CD14-positive monocyte (primary cell): ENCODE data around the gene ZFPM1. TPM values are rescaled to one million over a fixed set of nuclear protein-coding genes. Genes with fewer than 3 reads are reported as not detected.

Source experiments
- DNase-seq, 3 donors: peaks; one replicate each; pipeline ENCODE4 v3.0.0-alpha.2; 2011 to 2022
- H2AFZ ChIP-seq: 2 replicates; pipeline ENCODE4 v1.6.0; 2012; ENCODE audit warnings: mild to moderate bottlenecking, low read depth, low read length, inconsistent platforms; ENCODE audit not compliant: insufficient read depth, poor library complexity, severe bottlenecking
- H3K27ac ChIP-seq, 2 donors: 1 replicate in 1 of 2; 2 replicates in 1 of 2; pipeline ENCODE4 v1.5.1; 2012 to 2013; ENCODE audit warnings: low read length in 2 of 2, control low read depth in 1 of 2, inconsistent platforms in 1 of 2, low read depth in 1 of 2, mild to moderate bottlenecking in 1 of 2
- H3K27me3 ChIP-seq, 2 donors: one replicate each; pipeline versions ENCODE4 v1.6.0 to v1.6.1; 2011 to 2013; ENCODE audit warnings: low read length in 2 of 2; ENCODE audit not compliant: control insufficient read depth in 2 of 2, insufficient read depth in 2 of 2
- H3K36me3 ChIP-seq, 2 donors: replicated peaks in 1 of 2; 1 replicate in 1 of 2; 2 replicates in 1 of 2; pipeline versions ENCODE4 v1.5.1 to v1.6.1; 2012 to 2013; ENCODE audit warnings: low read length in 2 of 2, control low read depth in 1 of 2, inconsistent platforms in 1 of 2, mild to moderate bottlenecking in 1 of 2; ENCODE audit not compliant: insufficient read depth in 2 of 2, control insufficient read depth in 1 of 2
- H3K4me1 ChIP-seq, 2 donors: 1 replicate in 1 of 2; 2 replicates in 1 of 2; pipeline versions ENCODE4 v1.5.1 to v1.6.1; 2012 to 2013; ENCODE audit warnings: low read length in 2 of 2, control low read depth in 1 of 2, inconsistent platforms in 1 of 2, mild to moderate bottlenecking in 1 of 2, moderate library complexity in 1 of 2; ENCODE audit not compliant: insufficient read depth in 2 of 2, control insufficient read depth in 1 of 2
- H3K4me2 ChIP-seq: replicated peaks from 2 replicates; pipeline ENCODE3; 2012; ENCODE audit warnings: low read length, moderate library complexity, mild to moderate bottlenecking; ENCODE audit not compliant: poor library complexity, severe bottlenecking; ENCODE audit errors: extremely low read depth
- H3K4me3 ChIP-seq, 3 experiments: fragments of 200-600 bp in 1 of 3; sonication (generic) in 1 of 3; replicated peaks in 1 of 3; 1 replicate in 2 of 3; 2 replicates in 1 of 3; pipeline ENCODE4 v1.5.1; 2011 to 2013; ENCODE audit warnings: low read length in 3 of 3, mild to moderate bottlenecking in 3 of 3, control low read depth in 2 of 3, low read depth in 2 of 3, inconsistent platforms in 1 of 3, moderate library complexity in 1 of 3
- H3K79me2 ChIP-seq: 2 replicates; pipeline ENCODE4 v1.6.0; 2012; ENCODE audit warnings: mild to moderate bottlenecking, control low read depth, inconsistent platforms, low read length, moderate library complexity; ENCODE audit not compliant: insufficient read depth
- H3K9ac ChIP-seq: 2 replicates; pipeline ENCODE4 v1.6.0; 2017; ENCODE audit warnings: low read length, mild to moderate bottlenecking; ENCODE audit not compliant: insufficient read depth, poor library complexity, severe bottlenecking
- H3K9me3 ChIP-seq, 2 donors: replicated peaks in 1 of 2; 1 replicate in 1 of 2; 2 replicates in 1 of 2; pipeline versions ENCODE4 v1.5.1 to v1.6.1; 2012 to 2013; ENCODE audit warnings: low read length in 2 of 2, control low read depth in 1 of 2; ENCODE audit not compliant: control insufficient read depth in 1 of 2, insufficient read depth in 1 of 2
- H4K20me1 ChIP-seq: 2 replicates; pipeline ENCODE4 v1.6.0; 2012; ENCODE audit warnings: mild to moderate bottlenecking, low read length, control low read depth, moderate library complexity; ENCODE audit not compliant: insufficient read depth
- H3K27ac Mint-ChIP-seq, 7 donors: one replicate each; pipeline ENCODE4 v1.8.0; 2020; ENCODE audit warnings: mild to moderate bottlenecking in 7 of 7, mixed read lengths in 7 of 7, moderate library complexity in 6 of 7, inconsistent platforms in 2 of 7
- H3K27me3 Mint-ChIP-seq, 3 donors: one replicate each; pipeline ENCODE4 v1.8.0; 2021 to 2022; ENCODE audit warnings: low read depth in 3 of 3, mild to moderate bottlenecking in 3 of 3, mixed read lengths in 3 of 3, moderate library complexity in 3 of 3, inconsistent platforms in 1 of 3
- H3K36me3 Mint-ChIP-seq, 2 donors: one replicate each; pipeline ENCODE4 v1.8.0; 2020; ENCODE audit warnings: mixed read lengths in 2 of 2, inconsistent platforms in 1 of 2, mild to moderate bottlenecking in 1 of 2
- H3K4me1 Mint-ChIP-seq: one replicate; pipeline ENCODE4 v1.8.0; 2020; ENCODE audit warnings: mild to moderate bottlenecking, mixed read lengths
- H3K4me3 Mint-ChIP-seq, 2 donors: one replicate each; pipeline ENCODE4 v1.8.0; 2020; ENCODE audit warnings: mild to moderate bottlenecking in 2 of 2, mixed read lengths in 2 of 2, moderate library complexity in 1 of 2
- H3K9me3 Mint-ChIP-seq, 7 donors: one replicate each; pipeline ENCODE4 v1.8.0; 2020 to 2022; ENCODE audit warnings: mixed read lengths in 7 of 7, mild to moderate bottlenecking in 6 of 7, moderate library complexity in 6 of 7, inconsistent platforms in 2 of 7
- CTCF ChIP-seq: fragments of 200-600 bp; IDR thresholded peaks from one replicate; pipeline ENCODE4 v1.8.0; 2022; ENCODE audit warnings: antibody characterized with exemption, mild to moderate bottlenecking
- WGBS: methylation state at CpG from one replicate; pipeline ENCODE4 v1.1.5; 2013; ENCODE audit warnings: missing lambda C conversion rate; ENCODE audit not compliant: insufficient coverage; 5-methylcytosine and 5-hydroxymethylcytosine counted together
- intact Hi-C, 2 donors: fragments of 100-400 bp; cut with micrococcal nuclease; formaldehyde crosslinking; loops; one replicate each; pipeline versions ENCODE4 v1.15.0 to v1.15.1; 2023
- polyA plus RNA-seq, 3 donors: library from polyadenylated mRNA; depleted of rRNA in 1 of 3; unstranded in 2 of 3; stranded (reverse) in 1 of 3; fragments of 300-500 nt in 2 of 3; fragments of >200 nt in 1 of 3; fragmentation: Illumina TruSeq in 2 of 3; gene quantifications; 1 replicate in 2 of 3; 2 replicates in 1 of 3; pipeline ENCODE4 v1.2.3, GENCODE V29; 2012 to 2021

The ZFPM1 gene
- polyA plus RNA-seq, 3 donors: 0.04 to 0.19 (median 0.12) TPM

DNA sequence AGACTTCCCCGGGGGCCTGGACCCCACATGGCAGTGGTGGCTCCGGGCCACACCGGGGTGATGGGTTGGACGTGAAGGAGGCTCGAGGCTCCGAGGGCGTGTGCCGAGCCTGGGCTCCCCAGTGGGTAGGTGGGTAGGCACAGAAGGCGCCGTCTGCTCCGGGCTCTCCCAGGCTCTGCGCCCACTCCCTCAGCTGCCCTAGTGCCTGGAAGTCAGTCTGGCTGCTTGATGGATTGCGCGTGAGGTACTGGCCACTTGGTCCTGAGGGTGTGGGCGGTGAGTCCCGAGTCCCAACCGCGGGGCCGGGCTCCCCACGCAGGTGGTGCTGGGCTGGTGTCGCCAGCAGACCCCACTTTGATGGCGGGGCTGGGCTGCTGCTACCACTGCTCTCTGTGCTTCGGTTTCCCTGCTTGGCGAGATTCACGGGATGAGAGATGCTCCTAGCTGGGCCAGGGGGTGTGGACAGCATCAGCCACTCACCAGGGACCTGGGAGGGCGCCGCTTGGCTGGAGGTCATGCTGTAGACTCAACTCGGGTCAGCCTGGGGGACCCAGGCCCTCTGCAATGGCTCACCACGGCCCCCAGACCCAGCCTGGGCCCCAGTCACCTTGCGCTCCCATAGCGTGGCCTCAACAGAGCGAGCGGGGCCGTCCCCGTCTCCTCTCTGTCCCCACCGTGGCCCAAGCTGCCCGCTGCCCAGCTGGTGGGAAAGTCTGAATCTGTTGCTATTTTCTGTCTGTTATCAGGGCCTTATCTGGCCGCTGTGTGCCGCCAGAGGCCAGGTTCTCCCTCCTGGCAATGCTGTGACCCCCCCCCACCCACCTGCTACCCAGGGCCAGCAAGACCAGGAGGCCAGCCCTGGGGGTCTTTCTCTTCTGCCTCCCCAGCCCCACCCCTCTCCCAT lies 26.1 kb downstream of the ZFPM1 start:
- Mint-ChIP-seq H3K4me1 (peaks cover 5% of the 10 kb centered on the region), H3K27me3 (peaks cover 19 to 42% (median 35%) of the 10 kb centered on the region in 3 donors), H3K36me3 (no peaks in the 10 kb centered on the region), H3K27ac (no peak overlapping the region), H3K4me3 (no peak overlapping the region), H3K9me3 (peaks cover 0 to 2% (median 0%) of the 10 kb centered on the region in 7 donors)
- TF ChIP-seq CTCF: no peak
- Histone ChIP-seq H3K27me3 (peaks cover 0 to 21% of the 10 kb centered on the region in 2 donors), H3K4me2 (no peak overlapping the region), H3K27ac (no peak overlapping the region), H3K9ac (no peak overlapping the region), H3K9me3 (no peaks in the 10 kb centered on the region), H3K36me3 (no peaks in the 10 kb centered on the region), H4K20me1 (no peaks in the 10 kb centered on the region), H3K4me1 (peaks cover 0 to 7% of the 10 kb centered on the region in 2 donors), H3K79me2 (no peaks in the 10 kb centered on the region), H3K4me3 (no peak overlapping the region), H2AFZ (no peak overlapping the region)
- DNase-seq: no peak
- intact Hi-C loops: no loop called here
- WGBS: 87% methylated on average over 37 of the region's 39 CpGs

GRCh38 chr16:88479793-88480760 lies 27.0 kb downstream of the ZFPM1 start:
- intact Hi-C loops: no loop called here
- H3K27ac Mint-ChIP-seq: peak overlapping the region in 1 of 7 donors; percentile 31
- Histone ChIP-seq H3K9ac (no peak overlapping the region), H4K20me1 (no peaks in the 10 kb centered on the region), H3K4me2 (no peak overlapping the region), H3K9me3 (no peaks in the 10 kb centered on the region), H3K4me1 (peaks cover 0 to 7% of the 10 kb centered on the region in 2 donors), H2AFZ (no peak overlapping the region), H3K4me3 (no peak overlapping the region), H3K27ac (no peak overlapping the region), H3K36me3 (no peaks in the 10 kb centered on the region), H3K79me2 (no peaks in the 10 kb centered on the region), H3K27me3 (peaks cover 0 to 21% of the 10 kb centered on the region in 2 donors)
- DNase-seq: peak in 1 of 3 donors; percentile 12
- TF ChIP-seq CTCF: no peak
- WGBS: 32% methylated on average over 15 of the region's 28 CpGs
- peaks cover 0 to 2% (median 0%) of the 10 kb centered on the region in 7 donors for H3K9me3 Mint-ChIP-seq
- H3K27me3 Mint-ChIP-seq: peaks cover 19 to 43% (median 35%) of the 10 kb centered on the region in 3 donors
- no peaks in the 10 kb centered on the region for H3K36me3 Mint-ChIP-seq
- no peak overlapping the region for H3K4me3 Mint-ChIP-seq
- H3K4me1 Mint-ChIP-seq: peaks cover 5% of the 10 kb centered on the region
